ENCODE results near the gene CILP.
"Not testable (repeated sequence)": the region's sequence is repeated elsewhere in the genome, so short reads cannot be mapped to it uniquely, and the experiment has no call there.

CILP gene

GRCh38 chr15:65194826-65195547 is 16.3 kb downstream of the CILP start:
- DNase-seq: no peak

GRCh38 chr15:65192016-65192415 is 19.3 kb downstream of the CILP start:
- peak; percentile 24 for DNase-seq

GRCh38 chr15:65189102-65189740 is 22.1 kb downstream of the CILP start:
- peak; percentile 64 for DNase-seq

- DNase-seq: not testable (repeated sequence)
Measured at GRCh38 chr15:65188472-65188871, 22.8 kb downstream of the CILP start.

- peak; percentile 93 for DNase-seq
Measured at GRCh38 chr15:65184868-65185717, 26.2 kb downstream of the CILP start, which contains the start of gene CLPX. Gene CLPX (minus strand): TSS chr15:65185342. CDS start chr15:65185153, 189 bp downstream.

- peak; percentile 47 for DNase-seq
Measured at GRCh38 chr15:65184305-65184867, 26.9 kb downstream of the CILP start.

GRCh38 chr15:65183865-65184159 is 27.5 kb downstream of the CILP start:
- DNase-seq: no peak

GRCh38 chr15:65182538-65182937 is 28.7 kb downstream of the CILP start:
- no peak for DNase-seq

GRCh38 chr15:65181582-65182353 is 29.5 kb downstream of the CILP start:
- not testable (repeated sequence) for DNase-seq

GRCh38 chr15:65180167-65180566 is 31.1 kb downstream of the CILP start:
- DNase-seq: no peak

- no peak for DNase-seq
Measured at GRCh38 chr15:65177901-65178300, 33.4 kb downstream of the CILP start.

GRCh38 chr15:65176056-65176455 is 35.2 kb downstream of the CILP start:
- DNase-seq: peak; percentile 65

- DNase-seq: peak; percentile 7
Measured at GRCh38 chr15:65175511-65175910, 35.8 kb downstream of the CILP start.

GRCh38 chr15:65174509-65174908 is 36.8 kb downstream of the CILP start:
- no peak for DNase-seq

GRCh38 chr15:65172531-65172930 is 38.7 kb downstream of the CILP start:
- DNase-seq: no peak

GRCh38 chr15:65171428-65171827 is 39.8 kb downstream of the CILP start:
- DNase-seq: no peak

GRCh38 chr15:65165875-65166274 is 45.4 kb downstream of the CILP start:
- no peak for DNase-seq

GRCh38 chr15:65164139-65164538 is 47.1 kb downstream of the CILP start:
- DNase-seq: no peak

- no peak for DNase-seq
Measured at GRCh38 chr15:65163041-65163440, 48.2 kb downstream of the CILP start.

GRCh38 chr15:65156692-65157091 is 54.6 kb downstream of the CILP start:
- no peak for DNase-seq

- no peak for DNase-seq
Measured at GRCh38 chr15:65154720-65155119, 56.6 kb downstream of the CILP start.

GRCh38 chr15:65147902-65148301 is 63.4 kb downstream of the CILP start:
- DNase-seq: no peak

GRCh38 chr15:65146438-65146837 is 64.8 kb downstream of the CILP start:
- DNase-seq: no peak

All from fibroblast of skin of right quadriceps (primary cell).